HEK293 (cell line): ENCODE measurements around the gene CDK14.

Experiments used
- CTCF ChIP-seq: fragments of 450-650 bp; formaldehyde crosslinking; IDR thresholded peaks from 2 replicates; pipeline ENCODE4 v1.5.1; 2016; ENCODE audit warnings: missing biosample characterization, missing genetic modification characterization
- HOXA7 ChIP-seq: sonication (generic); formaldehyde crosslinking; IDR thresholded peaks from 2 replicates; pipeline ENCODE4 v1.8.1; 2022; ENCODE audit warnings: missing genetic modification reagents, borderline replicate concordance

- TF ChIP-seq HOXA7 (CRISPR knock-in tag) (no peak), CTCF (tag by site-specific recombination) (no peak)
Observed at GRCh38 chr7:91126762-91127161, 530.6 kb downstream of the CDK14 start.
